ENCODE data around the gene PPFIA4.

DNA sequence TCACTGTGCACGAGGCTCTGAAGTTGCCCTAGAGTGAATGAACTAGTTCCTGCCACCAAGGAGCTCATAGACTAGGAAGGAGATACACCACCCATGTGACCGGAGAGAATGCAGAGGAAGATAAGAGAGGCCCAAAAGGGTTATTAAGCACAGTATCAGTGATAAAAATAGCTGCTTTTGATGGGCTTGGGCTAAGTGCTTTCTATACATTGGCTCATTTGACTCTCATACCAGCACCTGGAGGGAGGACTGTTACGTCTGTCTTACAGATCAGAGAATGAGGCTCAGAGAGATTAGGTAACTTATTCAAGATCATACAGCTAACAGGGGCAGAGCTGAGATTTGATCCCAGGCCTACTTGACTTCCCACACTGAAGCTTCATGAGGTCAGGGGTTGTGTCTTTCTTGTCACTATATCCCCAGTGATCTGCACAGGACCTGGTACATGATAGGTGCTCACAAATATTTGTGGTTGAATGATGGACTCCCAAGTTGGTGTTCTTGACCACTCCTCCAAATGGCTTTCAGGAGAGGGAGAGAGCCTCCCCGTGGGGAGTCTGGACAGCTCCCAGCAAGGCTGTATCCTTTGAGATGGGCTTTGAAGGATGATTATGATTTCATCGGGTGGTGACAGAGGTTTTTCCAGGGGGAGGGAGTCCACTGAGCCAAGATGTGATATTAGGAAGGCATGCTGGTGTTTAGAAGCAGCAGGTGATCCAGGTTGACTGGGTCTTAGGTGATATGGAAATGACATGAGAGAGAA is 14.4 kb downstream of the PPFIA4 start:
- TF ChIP-seq EZH2 (optimal IDR thresholded peaks at IDR 0.05; ENCODE audit: low read depth, low read length) (no peak), EZH2phosphoT487 (IDR thresholded peaks at IDR 0.05; ENCODE audit: low read length) (no peak)
- TF ChIP-seq, protein P1, sequence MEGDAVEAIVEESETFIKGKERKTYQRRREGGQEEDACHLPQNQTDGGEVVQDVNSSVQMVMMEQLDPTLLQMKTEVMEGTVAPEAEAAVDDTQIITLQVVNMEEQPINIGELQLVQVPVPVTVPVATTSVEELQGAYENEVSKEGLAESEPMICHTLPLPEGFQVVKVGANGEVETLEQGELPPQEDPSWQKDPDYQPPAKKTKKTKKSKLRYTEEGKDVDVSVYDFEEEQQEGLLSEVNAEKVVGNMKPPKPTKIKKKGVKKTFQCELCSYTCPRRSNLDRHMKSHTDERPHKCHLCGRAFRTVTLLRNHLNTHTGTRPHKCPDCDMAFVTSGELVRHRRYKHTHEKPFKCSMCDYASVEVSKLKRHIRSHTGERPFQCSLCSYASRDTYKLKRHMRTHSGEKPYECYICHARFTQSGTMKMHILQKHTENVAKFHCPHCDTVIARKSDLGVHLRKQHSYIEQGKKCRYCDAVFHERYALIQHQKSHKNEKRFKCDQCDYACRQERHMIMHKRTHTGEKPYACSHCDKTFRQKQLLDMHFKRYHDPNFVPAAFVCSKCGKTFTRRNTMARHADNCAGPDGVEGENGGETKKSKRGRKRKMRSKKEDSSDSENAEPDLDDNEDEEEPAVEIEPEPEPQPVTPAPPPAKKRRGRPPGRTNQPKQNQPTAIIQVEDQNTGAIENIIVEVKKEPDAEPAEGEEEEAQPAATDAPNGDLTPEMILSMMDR (IDR thresholded peaks at IDR 0.05; ENCODE audit: low read length): no peak

Data from MM.1S (cell line).